K562 (cell line): Measurements from ENCODE around the gene PPP1R9B. TPM values are rescaled to one million over a fixed set of nuclear protein-coding genes. Genes with fewer than 3 reads are reported as not detected.

Source experiments
- ATF1 ChIP-seq, 2 experiments: fragments of 450-650 bp in 1 of 2; IDR thresholded peaks; 2 replicates each; pipeline ENCODE4 v1.6.1; 2016; ENCODE audit warnings: missing compliant biosample characterization in 1 of 2, missing genetic modification characterization in 1 of 2
- CTCF ChIP-seq, 3 experiments: IDR thresholded peaks in 2 of 3; conservative IDR thresholded peaks in 1 of 3; 2 replicates each; pipeline ENCODE4 v1.5.1; 2011 to 2012; ENCODE audit warnings: low read length in 3 of 3, mild to moderate bottlenecking in 3 of 3, control low read depth in 2 of 3, improper control_type of control experiment in 1 of 3, inconsistent platforms in 1 of 3, low read depth in 1 of 3, mixed read lengths in 1 of 3, moderate library complexity in 1 of 3; ENCODE audit not compliant: insufficient read depth in 2 of 3
- DEAF1 ChIP-seq: fragments of 450-650 bp; formaldehyde crosslinking; IDR thresholded peaks from 2 replicates; pipeline ENCODE4 v1.4.0; 2020; ENCODE audit warnings: mild to moderate bottlenecking, moderate library complexity
- E2F4 ChIP-seq: sonication (generic); formaldehyde crosslinking; IDR thresholded peaks from 2 replicates; pipeline ENCODE4 v1.8.0; 2022; ENCODE audit warnings: mild to moderate bottlenecking, low read depth, missing genetic modification reagents
- GABPB1 ChIP-seq: sonication (generic); formaldehyde crosslinking; IDR thresholded peaks from 2 replicates; pipeline ENCODE4 v1.8.0; 2022; ENCODE audit warnings: mild to moderate bottlenecking, missing genetic modification reagents
- HDGF ChIP-seq: fragments of 450-650 bp; IDR thresholded peaks from 2 replicates; pipeline ENCODE4 v1.6.1; 2016
- HINFP ChIP-seq: fragments of 450-650 bp; conservative IDR thresholded peaks from 2 replicates; pipeline ENCODE4 v1.6.1; 2016; ENCODE audit warnings: missing genetic modification characterization, low read depth, mild to moderate bottlenecking, control low read depth, missing compliant biosample characterization
- LCOR ChIP-seq: sonication (generic); formaldehyde crosslinking; IDR thresholded peaks from 2 replicates; pipeline ENCODE4 v1.8.0; 2022; ENCODE audit warnings: mild to moderate bottlenecking, missing genetic modification reagents
- NBN ChIP-seq: fragments of 450-650 bp; IDR thresholded peaks from 2 replicates; pipeline ENCODE4 v1.6.1; 2016; ENCODE audit warnings: low read depth, mild to moderate bottlenecking
- NR3C1 ChIP-seq: sonication (generic); formaldehyde crosslinking; IDR thresholded peaks from 2 replicates; pipeline ENCODE4 v1.8.1; 2022; ENCODE audit warnings: missing genetic modification reagents
- PHB2 ChIP-seq: fragments of 450-650 bp; IDR thresholded peaks from 2 replicates; pipeline ENCODE4 v1.6.1; 2017; ENCODE audit warnings: low read depth
- POLR2B ChIP-seq: fragments of 450-650 bp; IDR thresholded peaks from 2 replicates; pipeline ENCODE4 v1.6.1; 2018; ENCODE audit warnings: low read depth; ENCODE audit not compliant: partially characterized antibody
- RCOR1 ChIP-seq, 2 experiments: IDR thresholded peaks; 2 replicates each; pipeline ENCODE4 v1.6.1; 2012; ENCODE audit warnings: low read depth in 2 of 2, low read length in 2 of 2, borderline replicate concordance in 1 of 2, improper control_type of control experiment in 1 of 2
- SIN3A ChIP-seq, 2 experiments: fragments of 150-350 bp in 1 of 2; IDR thresholded peaks; 2 replicates each; pipeline ENCODE4 v1.6.1; 2011 to 2016; ENCODE audit warnings: borderline replicate concordance in 2 of 2, low read depth in 2 of 2, low read length in 2 of 2, mild to moderate bottlenecking in 2 of 2, moderate library complexity in 2 of 2; ENCODE audit not compliant: control insufficient read depth in 1 of 2
- TAF7 ChIP-seq: fragments of 450-650 bp; IDR thresholded peaks from 2 replicates; pipeline ENCODE4 v1.6.1; 2016; ENCODE audit warnings: missing genetic modification characterization, missing compliant biosample characterization
- TBL1XR1 ChIP-seq, 2 experiments: IDR thresholded peaks; 2 replicates each; pipeline ENCODE4 v1.6.1; 2012; ENCODE audit warnings: improper control_type of control experiment in 2 of 2, low read length in 2 of 2, mild to moderate bottlenecking in 1 of 2
- TEAD2 ChIP-seq: fragments of 450-650 bp; IDR thresholded peaks from 2 replicates; pipeline ENCODE4 v1.6.1; 2016; ENCODE audit warnings: missing genetic modification characterization, control low read depth, missing compliant biosample characterization
- ZNF740 ChIP-seq, 3 experiments: fragments of 200-800 bp in 1 of 3; sonication (Bioruptor generic) in 1 of 3; sonication (generic) in 1 of 3; formaldehyde crosslinking in 1 of 3; IDR thresholded peaks; 2 replicates each; pipeline versions ENCODE4 v1.6.1 to v1.8.0; 2016 to 2022; ENCODE audit warnings: mild to moderate bottlenecking in 2 of 3, missing compliant biosample characterization in 2 of 3, missing genetic modification characterization in 2 of 3, missing genetic modification reagents in 1 of 3
- polyA plus RNA-seq, 8 experiments: library from polyadenylated mRNA; depleted of rRNA in 4 of 8; stranded (reverse) in 5 of 8; unstranded in 3 of 8; fragments of >200 nt; fragmentation: Nextera tagmentation in 2 of 8; fragmentation: Illumina TruSeq in 1 of 8; extraction: Ambion mirVana in 2 of 8; extraction: Trizol in 1 of 8; gene quantifications; 2 replicates each; pipeline versions ENCODE4 v1.2.1 to v1.2.3, GENCODE V29; 2011 to 2014; ENCODE audit warnings: inconsistent platforms in 1 of 8, missing spikeins in 1 of 8
- total RNA-seq, 7 experiments: library from RNA; depleted of rRNA in 6 of 7; stranded (reverse); fragments of >200 nt in 6 of 7; fragmentation: Illumina TruSeq in 2 of 7; extraction: Trizol in 2 of 7; gene quantifications; 2 replicates each; pipeline versions ENCODE4 v1.2.1 to v1.2.3, GENCODE V29; 2011 to 2021; ENCODE audit warnings: low replicate concordance in 1 of 7

Gene PPP1R9B
- total and polyA plus RNA-seq, 9 of the 15 experiments (the other 6 are each of a cell fraction or from before 2014, with no cell fraction given), result 0.10 to 63.5 (median 24.7) TPM

GRCh38 chr17:50151041-50151936, 812 bp upstream of the PPP1R9B start (continued):
- TF ChIP-seq ZNF740 (CRISPR knock-in tag; IDR thresholded peaks at IDR 0.05) (no peak), ZNF740 (tag; IDR thresholded peaks at IDR 0.05) (peak in 1 of 2 experiments; percentile 65; a peak in 2 of 4 replicates), SIN3A (IDR thresholded peaks at IDR 0.05; ENCODE audit: borderline replicate concordance in 2 of 2, control insufficient read depth in 1 of 2, low read depth in 2 of 2, low read length in 2 of 2) (0 out of 4 replicates have a peak, but pooled peaks have one; percentile 43 to 77), NR3C1 (CRISPR knock-in tag) (no peak), PHB2 (no peak), LCOR (CRISPR knock-in tag) (no peak), TBL1XR1 (IDR thresholded peaks at IDR 0.05; ENCODE audit: low read length in 2 of 2) (peak in 1 of 2 experiments; percentile 21; a peak in 1 of 4 replicates), TEAD2 (0 out of 2 replicates have a peak, but pooled peaks have one; percentile 8), HDGF (0 out of 2 replicates have a peak, but pooled peaks have one; percentile 22), RCOR1 (IDR thresholded peaks at IDR 0.05; ENCODE audit: borderline replicate concordance in 1 of 2, low read depth in 2 of 2, low read length in 2 of 2) (peak in 1 of 2 experiments; percentile 57; a peak in 2 of 4 replicates), NBN (0 out of 2 replicates have a peak, but pooled peaks have one; percentile 54), E2F4 (CRISPR knock-in tag) (no peak), CTCF (IDR thresholded peaks at IDR 0.05 in 2 of 3, conservative IDR thresholded peaks at IDR 0.05 in 1 of 3; ENCODE audit: insufficient read depth in 2 of 3, low read depth in 1 of 3, low read length in 3 of 3) (peak; percentile 47 to 74 (median 67)), TAF7 (tag) (peak; percentile 19; the same call in 1 of the 2 replicates), ATF1 (CRISPR knock-in tag; IDR thresholded peaks at IDR 0.05) (no peak), ATF1 (tag; IDR thresholded peaks at IDR 0.05) (peak; percentile 42; the same call in 1 of the 2 replicates), GABPB1 (CRISPR knock-in tag) (peak; percentile 24; the same call in 1 of the 2 replicates), DEAF1 (CRISPR knock-in tag) (peak; percentile 26; the same call in 1 of the 2 replicates), HINFP (peak; percentile 79), POLR2B (peak; percentile 50)
